GM21723 (cell line): ENCODE results near the gene ASMT.
"Not testable (repeated sequence)": the region's sequence is repeated elsewhere in the genome, so short reads cannot be mapped to it uniquely, and the experiment has no call there.

ENCODE experiments used
- ATAC-seq: cut with Tn5 transposase; IDR thresholded peaks from one replicate; pipeline ENCODE4 v1.9.1; 2021; ENCODE audit warnings: mild to moderate bottlenecking, moderate library complexity; ENCODE audit not compliant: unreplicated experiment

ASMT gene

GRCh38 chrX:1597345-1598020 lies 17.4 kb upstream of the ASMT start:
- ATAC-seq, result no peak

DNA sequence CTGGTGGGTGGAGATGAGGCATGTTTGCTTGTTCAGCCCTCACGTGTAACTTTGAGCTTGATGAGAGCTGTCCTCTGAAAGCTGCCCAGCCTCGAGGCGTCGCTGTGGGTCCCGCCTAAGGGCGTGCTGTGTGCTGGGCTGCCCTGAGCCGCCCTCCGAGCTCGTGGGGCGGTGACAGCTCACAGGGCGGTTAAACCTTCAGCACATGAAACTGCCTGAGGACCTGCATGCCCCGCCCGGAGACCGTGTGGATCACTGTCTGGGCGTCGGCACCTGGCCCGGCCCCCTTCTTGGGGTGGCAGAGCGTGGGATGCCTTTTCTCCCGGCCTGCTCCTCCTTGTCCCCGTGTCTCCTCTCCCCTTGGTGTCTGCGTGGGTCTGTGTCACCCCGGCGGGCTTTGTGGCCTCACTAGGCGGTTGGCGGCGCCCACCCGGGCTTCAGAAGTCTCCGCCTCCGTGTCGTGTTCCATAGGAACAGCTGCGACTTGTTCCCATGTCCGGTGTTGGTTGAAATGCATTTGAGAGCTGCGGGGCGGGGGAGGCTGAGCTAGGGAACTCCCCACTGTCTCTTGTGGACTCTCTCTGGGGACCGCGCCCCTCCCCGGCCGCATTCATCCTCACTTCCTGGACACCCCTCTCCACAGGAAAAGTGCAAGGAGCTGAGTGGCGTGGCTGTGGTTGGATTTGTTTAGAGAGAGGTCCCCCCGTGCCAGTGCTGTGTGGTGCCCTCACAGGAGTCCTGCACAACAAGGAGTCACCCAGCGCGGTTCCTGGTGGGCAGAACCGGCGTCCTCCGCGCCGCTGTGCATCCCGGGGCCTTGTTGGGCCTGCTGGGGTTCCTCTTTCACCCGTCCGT lies 16.6 kb upstream of the ASMT start:
- no peak for ATAC-seq

DNA sequence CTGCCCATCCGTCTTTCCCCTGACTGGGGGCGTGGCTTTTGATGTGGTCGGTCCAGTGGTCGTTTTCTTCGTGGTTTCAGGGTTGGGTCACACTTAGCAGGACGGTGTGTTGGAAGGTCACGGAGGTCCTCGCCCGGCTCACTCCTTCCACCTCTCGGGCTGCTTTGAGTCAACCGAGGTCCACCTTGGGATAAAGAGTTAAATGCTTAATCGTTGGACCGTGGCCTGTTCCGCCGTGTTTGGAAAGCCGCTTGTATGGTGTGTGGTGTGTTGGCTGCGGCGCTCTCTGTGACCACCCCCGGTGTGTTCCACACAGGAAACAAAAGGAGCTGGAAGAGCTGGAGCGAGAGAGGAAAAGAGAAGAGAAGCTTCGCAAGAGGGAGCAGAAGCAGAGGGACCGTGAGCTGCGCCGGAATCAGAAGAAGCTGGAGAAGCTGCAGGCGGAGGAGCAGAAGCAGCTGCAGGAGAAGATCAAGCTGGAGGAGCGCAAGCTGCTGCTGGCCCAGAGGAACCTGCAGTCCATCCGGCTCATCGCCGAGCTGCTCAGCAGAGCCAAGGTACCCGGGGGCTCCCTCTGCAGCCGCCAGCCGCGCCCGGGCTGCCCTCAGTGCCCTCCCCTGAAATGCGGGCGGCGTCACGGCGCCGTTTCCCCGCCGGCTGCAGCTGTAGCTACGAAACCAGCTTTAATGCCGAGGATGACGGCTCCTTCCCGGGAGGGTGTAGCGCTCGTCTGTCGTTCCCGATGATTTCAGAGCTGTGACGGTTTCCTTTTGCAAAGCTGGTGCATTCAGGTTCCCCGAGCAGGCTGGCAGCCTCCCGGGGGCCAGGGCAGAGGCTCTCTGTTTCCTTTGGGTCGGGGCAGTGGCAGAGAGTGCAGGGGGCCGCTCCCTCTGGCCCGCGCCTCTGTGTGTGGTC lies 15.7 kb upstream of the ASMT start:
- ATAC-seq, result no peak

GRCh38 chrX:1599791-1600405 lies 15.0 kb upstream of the ASMT start:
- ATAC-seq, result no peak

GRCh38 chrX:1600406-1601050 lies 14.3 kb upstream of the ASMT start:
- ATAC-seq, result no peak

- ATAC-seq, result no peak
Observed at GRCh38 chrX:1601051-1601767, 13.7 kb upstream of the ASMT start.

GRCh38 chrX:1601768-1602085 lies 13.1 kb upstream of the ASMT start:
- no peak for ATAC-seq

DNA sequence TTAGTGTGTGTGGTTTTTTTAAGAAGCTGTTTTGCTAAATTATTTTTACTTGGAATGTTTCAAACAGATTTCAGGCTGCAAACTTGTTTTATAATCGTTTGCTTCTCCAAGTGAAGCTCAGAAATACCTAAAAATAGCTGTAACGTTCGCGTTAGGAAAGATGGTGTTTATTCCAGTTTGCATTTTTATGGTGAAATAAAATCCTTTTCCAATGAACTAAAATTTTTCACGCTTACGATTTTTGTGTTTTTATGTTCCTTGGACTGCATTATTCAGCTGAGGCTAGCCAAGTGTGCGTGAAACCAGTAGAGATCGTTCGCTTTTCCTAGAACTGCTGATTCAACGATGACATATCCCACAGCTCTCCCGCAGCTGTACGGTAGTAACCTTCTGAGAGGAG lies 12.6 kb upstream of the ASMT start:
- ATAC-seq, result no peak

- no peak for ATAC-seq
Observed at GRCh38 chrX:1606496-1606895, 8.4 kb upstream of the ASMT start.

DNA sequence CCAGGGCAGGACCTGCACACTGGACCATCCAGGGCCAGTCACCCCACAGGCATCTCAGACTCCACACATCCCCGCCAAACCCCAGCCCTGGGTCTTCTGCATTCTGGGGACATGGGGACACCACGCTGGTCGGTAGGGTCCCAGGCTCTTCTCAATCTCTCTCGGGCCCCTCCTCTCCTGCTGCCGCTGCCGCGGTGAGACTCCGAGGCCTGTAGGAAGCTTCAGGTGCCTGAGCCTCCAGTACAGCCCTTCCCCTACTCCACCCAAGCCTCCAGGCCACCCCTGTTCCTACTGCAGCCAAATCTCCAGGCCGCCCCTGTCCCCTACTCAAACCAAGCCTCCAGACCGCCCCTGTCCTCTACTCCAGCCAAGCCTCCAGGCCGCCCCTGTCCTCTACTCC lies 5.5 kb upstream of the ASMT start:
- ATAC-seq, result no peak

DNA sequence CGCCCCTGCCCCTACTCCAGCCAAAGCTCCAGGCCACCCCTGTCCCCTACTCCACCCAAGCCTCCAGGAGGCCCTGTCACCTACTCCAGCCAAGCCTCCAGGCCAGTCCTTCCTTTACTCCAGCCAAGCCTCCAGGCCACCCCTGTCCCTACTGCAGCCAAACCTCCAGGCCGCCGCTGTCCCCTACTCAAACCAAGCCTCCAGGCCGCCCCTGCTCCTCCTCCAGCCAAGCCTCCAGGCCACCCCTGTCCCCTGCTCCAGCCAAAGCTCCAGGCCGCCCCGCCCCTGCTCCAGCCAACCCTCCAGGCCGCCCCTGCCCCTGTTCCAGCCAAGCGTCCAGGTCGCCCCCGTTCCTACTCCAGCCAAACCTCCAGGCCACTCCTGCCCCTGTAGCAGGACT lies 5.1 kb upstream of the ASMT start:
- no peak for ATAC-seq

GRCh38 chrX:1610166-1610565 lies 4.7 kb upstream of the ASMT start:
- ATAC-seq, result no peak

- ATAC-seq, result no peak
Observed at GRCh38 chrX:1610736-1611135, 4.1 kb upstream of the ASMT start.

- no peak for ATAC-seq
Observed at GRCh38 chrX:1612641-1613286, 2.1 kb upstream of the ASMT start.

GRCh38 chrX:1618689-1619088 lies 3.8 kb downstream of the ASMT start:
- no peak for ATAC-seq

DNA sequence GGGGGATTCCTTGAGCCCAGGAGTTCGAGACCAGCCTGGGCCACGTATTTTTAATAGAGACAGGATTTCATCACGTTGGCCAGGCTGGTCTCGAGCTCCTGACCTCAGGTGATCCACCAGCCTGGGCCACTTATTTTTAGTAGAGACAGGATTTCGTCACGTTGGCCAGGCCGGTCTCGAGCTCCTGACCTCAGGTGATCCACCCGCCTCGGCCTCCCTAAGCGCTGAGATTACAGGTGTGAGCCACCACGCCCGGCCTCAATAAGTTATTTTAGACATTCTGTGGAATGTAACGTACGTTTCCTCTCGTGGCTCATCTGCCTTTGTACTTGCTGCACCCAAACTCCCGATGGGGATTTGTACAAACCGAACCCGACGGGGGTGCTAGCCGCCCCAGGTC lies 8.8 kb downstream of the ASMT start:
- no peak for ATAC-seq

DNA sequence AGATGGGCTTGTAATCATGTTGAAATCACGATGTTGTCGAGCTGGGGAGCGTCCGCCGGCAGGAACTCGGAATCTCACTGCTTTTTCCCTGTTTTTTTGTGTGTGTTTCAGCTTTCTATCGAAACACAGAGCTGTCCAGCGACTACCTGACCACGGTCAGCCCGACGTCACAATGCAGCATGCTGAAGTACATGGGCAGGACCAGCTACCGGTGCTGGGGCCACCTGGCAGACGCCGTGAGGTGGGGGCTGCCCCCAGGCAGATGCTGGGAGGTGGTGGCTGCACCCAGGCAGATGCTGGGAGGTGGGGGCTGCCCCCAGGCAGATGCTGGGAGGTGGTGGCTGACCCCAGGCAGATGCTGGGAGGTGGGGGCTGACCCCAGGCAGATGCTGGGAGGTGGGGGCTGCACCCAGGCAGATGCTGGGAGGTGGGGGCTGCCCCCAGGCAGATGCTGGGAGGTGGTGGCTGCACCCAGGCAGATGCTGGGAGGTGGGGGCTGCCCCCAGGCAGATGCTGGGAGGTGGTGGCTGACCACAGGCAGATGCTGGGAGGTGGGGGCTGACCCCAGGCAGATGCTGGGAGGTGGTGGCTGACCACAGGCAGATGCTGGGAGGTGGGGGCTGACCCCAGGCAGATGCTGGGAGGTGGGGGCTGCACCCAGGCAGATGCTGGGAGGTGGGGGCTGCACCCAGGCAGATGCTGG lies 9.4 kb downstream of the ASMT start:
- ATAC-seq, result not testable (repeated sequence)

- ATAC-seq, result not testable (repeated sequence)
Observed at GRCh38 chrX:1624861-1625215, 10.0 kb downstream of the ASMT start.

GRCh38 chrX:1629244-1629643 lies 14.4 kb downstream of the ASMT start:
- no peak for ATAC-seq
